Transverse colon (tissue), 4 donors: ENCODE measurements around the gene ITGB6. TPM values are rescaled to one million over a fixed set of nuclear protein-coding genes. Genes with fewer than 3 reads are reported as not detected.

ENCODE experiments used
- DNase-seq: peaks from one replicate; pipeline ENCODE4 v3.0.0-alpha.2; 2019
- H3K27ac ChIP-seq, 4 donors: fragments of 200-600 bp; sonication (generic); 2 replicates each; pipeline ENCODE4 v1.5.1; 2016 to 2018; ENCODE audit warnings: inconsistent platforms in 4 of 4
- H3K27me3 ChIP-seq: fragments of 200-600 bp; sonication (generic); 2 replicates; pipeline ENCODE4 v1.5.1; 2017; ENCODE audit warnings: inconsistent platforms
- H3K36me3 ChIP-seq, 4 donors: fragments of 200-600 bp; sonication (generic); 2 replicates each; pipeline ENCODE4 v1.5.1; 2017 to 2019; ENCODE audit warnings: inconsistent platforms in 4 of 4
- H3K4me1 ChIP-seq, 4 donors: fragments of 200-600 bp; sonication (generic); 2 replicates each; pipeline ENCODE4 v1.5.1; 2017 to 2020; ENCODE audit warnings: inconsistent platforms in 4 of 4
- H3K4me3 ChIP-seq, 4 donors: fragments of 200-600 bp; sonication (generic); 1 replicate in 1 of 4; 2 replicates in 3 of 4; pipeline versions ENCODE4 v1.5.1 to v1.6.1; 2017 to 2019; ENCODE audit warnings: inconsistent platforms in 4 of 4
- H3K9me3 ChIP-seq, 2 donors: fragments of 200-600 bp; sonication (generic); 2 replicates each; pipeline ENCODE4 v1.5.1; 2017 to 2019; ENCODE audit warnings: inconsistent platforms in 2 of 2
- CTCF ChIP-seq, 5 experiments: fragments of 200-600 bp in 3 of 5; fragments of 450-650 bp in 2 of 5; sonication (generic) in 3 of 5; IDR thresholded peaks; 1 replicate in 2 of 5; 2 replicates in 3 of 5; pipeline ENCODE4 v1.5.1; 2016 to 2017; ENCODE audit warnings: antibody characterized with exemption in 5 of 5, inconsistent platforms in 3 of 5, mild to moderate bottlenecking in 2 of 5, moderate library complexity in 1 of 5
- EP300 ChIP-seq: sonication (generic); formaldehyde crosslinking; IDR thresholded peaks from one replicate; pipeline ENCODE4 v1.6.1; 2017; ENCODE audit warnings: antibody characterized with exemption, low read depth
- POLR2A ChIP-seq: fragments of 450-650 bp; IDR thresholded peaks from one replicate; pipeline ENCODE4 v1.6.1; 2016; ENCODE audit warnings: antibody characterized with exemption, mild to moderate bottlenecking, moderate library complexity
- POLR2AphosphoS5 ChIP-seq, 3 donors: sonication (generic); formaldehyde crosslinking; IDR thresholded peaks; one replicate each; pipeline ENCODE4 v1.6.1; 2016; ENCODE audit warnings: antibody characterized with exemption in 3 of 3
- WGBS, 2 donors: methylation state at CpG; one replicate each; pipeline ENCODE4 v1.1.5; 2018; ENCODE audit warnings: low coverage in 1 of 2; 5-methylcytosine and 5-hydroxymethylcytosine counted together
- in situ Hi-C, 4 donors: fragments of 200-750 bp; cut with MboI; loops; one replicate each; pipeline versions ENCODE4 v1.15.0 to v1.15.1; 2017; ENCODE audit warnings: low sequenced_read_pairs in 3 of 4, low pct_ligation_motif_present in 1 of 4, low pct_unique_long_range_greater_than_20kb in 1 of 4
- intact Hi-C: fragments of 100-400 bp; cut with DNase I; formaldehyde crosslinking; loops from one replicate; pipeline ENCODE4 v1.15.1; 2023; ENCODE audit warnings: low total_unique reads
- total RNA-seq, 4 donors: library from RNA; depleted of rRNA; stranded (reverse); fragments of >200 nt; gene quantifications; one replicate each; pipeline ENCODE4 v1.1.0, GENCODE V29; 2016

The ITGB6 gene
- total RNA-seq, 4 donors from 2014 or later = 7.6 to 28.8 (median 20.2) TPM

GRCh38 chr2:160050147-160050546, 149.9 kb downstream of the ITGB6 start:
- in situ Hi-C loops (no loop called here), intact Hi-C loops (loop anchor here (5.0 kb wide), 1 partner anchor 1347 kb away; no protein-coding TSS in a partner anchor)
- Histone ChIP-seq H3K4me1 (peaks cover 0 to 11% (median 0%) of the 10 kb centered on the region in 4 donors), H3K27ac (no peak overlapping the region), H3K9me3 (no peaks in the 10 kb centered on the region), H3K27me3 (no peaks in the 10 kb centered on the region), H3K4me3 (no peak overlapping the region), H3K36me3 (no peaks in the 10 kb centered on the region)
- 44 to 54% methylated on average over 3 of the region's 3 CpGs for WGBS, 2 donors
- TF ChIP-seq POLR2A = no peak
- TF ChIP-seq CTCF (IDR thresholded peaks at IDR 0.05) = no peak
- TF ChIP-seq EP300 = no peak
- no peak for TF ChIP-seq POLR2AphosphoS5 (IDR thresholded peaks at IDR 0.05)
- no peak for DNase-seq

Other genes starting within 250 kb of the ITGB6 start
- 10 to 100 TPM in 3 of 4 donors, 1 to 10 TPM in 1; 1.4 to 18.2 (median 14.6) TPM for gene PLA2R1, start 137.7 kb downstream of the ITGB6 start, total RNA-seq